Measurements from ENCODE around the gene KCNQ4.

GRCh38 chr1:40758578-40759343 is 24.8 kb upstream of the KCNQ4 start:
- TF ChIP-seq CTCF (IDR thresholded peaks at IDR 0.05; ENCODE audit: low read length) (no peak), EZH2 (IDR thresholded peaks at IDR 0.05; ENCODE audit: borderline replicate concordance, low read length) (no peak)
